ENCODE results near the gene KIF25.
"Not testable (repeated sequence)": the region's sequence is repeated elsewhere in the genome, so short reads cannot be mapped to it uniquely, and the experiment has no call there.

KIF25 gene

GRCh38 chr6:168000198-168001028 is 2.9 kb downstream of the KIF25 start:
- Histone ChIP-seq H3K36me3 (ENCODE audit: control insufficient read depth in 1 of 2, insufficient read depth in 2 of 2, low read length in 2 of 2) (no peaks in the 10 kb centered on the region), H3K4me3 (ENCODE audit: low read depth in 1 of 2, low read length in 2 of 2) (no peak overlapping the region), H3K9me3 (ENCODE audit: control insufficient read depth in 1 of 2, low read length in 2 of 2) (no peaks in the 10 kb centered on the region), H3K27me3 (ENCODE audit: low read depth, low read length) (no peaks in the 10 kb centered on the region), H3K27ac (ENCODE audit: low read length) (no peak overlapping the region), H3K4me1 (ENCODE audit: control insufficient read depth in 1 of 2, insufficient read depth in 2 of 2, low read length in 2 of 2) (no peaks in the 10 kb centered on the region)

GRCh38 chr6:168001029-168001332 is 3.5 kb downstream of the KIF25 start:
- H3K4me3 ChIP-seq (ENCODE audit: low read depth in 1 of 2, low read length in 2 of 2) = no peak overlapping the region
- no peak overlapping the region for H3K27ac ChIP-seq (ENCODE audit: low read length)
- no peaks in the 10 kb centered on the region for H3K4me1 ChIP-seq (ENCODE audit: control insufficient read depth in 1 of 2, insufficient read depth in 2 of 2, low read length in 2 of 2)
- H3K36me3 ChIP-seq (ENCODE audit: control insufficient read depth in 1 of 2, insufficient read depth in 2 of 2, low read length in 2 of 2) = no peaks in the 10 kb centered on the region
- no peaks in the 10 kb centered on the region for H3K9me3 ChIP-seq (ENCODE audit: control insufficient read depth in 1 of 2, low read length in 2 of 2)
- no peaks in the 10 kb centered on the region for H3K27me3 ChIP-seq (ENCODE audit: low read depth, low read length)

- not testable (repeated sequence) for H3K36me3 ChIP-seq (ENCODE audit: control insufficient read depth in 1 of 2, insufficient read depth in 2 of 2, low read length in 2 of 2); H3K27ac ChIP-seq (ENCODE audit: low read length); H3K4me3 ChIP-seq (ENCODE audit: low read depth in 1 of 2, low read length in 2 of 2); H3K4me1 ChIP-seq (ENCODE audit: control insufficient read depth in 1 of 2, insufficient read depth in 2 of 2, low read length in 2 of 2); H3K9me3 ChIP-seq (ENCODE audit: control insufficient read depth in 1 of 2, low read length in 2 of 2); H3K27me3 ChIP-seq (ENCODE audit: low read depth, low read length)
Measured at GRCh38 chr6:168001514-168001913, 4.0 kb downstream of the KIF25 start.

GRCh38 chr6:168002804-168003203 is 5.3 kb downstream of the KIF25 start:
- Histone ChIP-seq H3K9me3 (ENCODE audit: control insufficient read depth in 1 of 2, low read length in 2 of 2) (no peaks in the 10 kb centered on the region), H3K36me3 (ENCODE audit: control insufficient read depth in 1 of 2, insufficient read depth in 2 of 2, low read length in 2 of 2) (no peaks in the 10 kb centered on the region), H3K27ac (ENCODE audit: low read length) (no peak overlapping the region), H3K4me3 (ENCODE audit: low read depth in 1 of 2, low read length in 2 of 2) (no peak overlapping the region), H3K27me3 (ENCODE audit: low read depth, low read length) (no peaks in the 10 kb centered on the region), H3K4me1 (ENCODE audit: control insufficient read depth in 1 of 2, insufficient read depth in 2 of 2, low read length in 2 of 2) (no peaks in the 10 kb centered on the region)

- Histone ChIP-seq H3K4me1 (ENCODE audit: control insufficient read depth in 1 of 2, insufficient read depth in 2 of 2, low read length in 2 of 2) (no peaks in the 10 kb centered on the region), H3K9me3 (ENCODE audit: control insufficient read depth in 1 of 2, low read length in 2 of 2) (no peaks in the 10 kb centered on the region), H3K36me3 (ENCODE audit: control insufficient read depth in 1 of 2, insufficient read depth in 2 of 2, low read length in 2 of 2) (no peaks in the 10 kb centered on the region), H3K4me3 (ENCODE audit: low read depth in 1 of 2, low read length in 2 of 2) (no peak overlapping the region), H3K27ac (ENCODE audit: low read length) (no peak overlapping the region), H3K27me3 (ENCODE audit: low read depth, low read length) (no peaks in the 10 kb centered on the region)
Measured at GRCh38 chr6:168004023-168004422, 6.6 kb downstream of the KIF25 start.

GRCh38 chr6:168004945-168005344 is 7.5 kb downstream of the KIF25 start:
- Histone ChIP-seq H3K27me3 (ENCODE audit: low read depth, low read length) (no peaks in the 10 kb centered on the region), H3K9me3 (ENCODE audit: control insufficient read depth in 1 of 2, low read length in 2 of 2) (no peaks in the 10 kb centered on the region), H3K27ac (ENCODE audit: low read length) (no peak overlapping the region), H3K4me1 (ENCODE audit: control insufficient read depth in 1 of 2, insufficient read depth in 2 of 2, low read length in 2 of 2) (no peaks in the 10 kb centered on the region), H3K4me3 (ENCODE audit: low read depth in 1 of 2, low read length in 2 of 2) (no peak overlapping the region), H3K36me3 (ENCODE audit: control insufficient read depth in 1 of 2, insufficient read depth in 2 of 2, low read length in 2 of 2) (no peaks in the 10 kb centered on the region)

- no peaks in the 10 kb centered on the region for H3K27me3 ChIP-seq (ENCODE audit: low read depth, low read length)
- H3K36me3 ChIP-seq (ENCODE audit: control insufficient read depth in 1 of 2, insufficient read depth in 2 of 2, low read length in 2 of 2) = no peaks in the 10 kb centered on the region
- H3K4me3 ChIP-seq (ENCODE audit: low read depth in 1 of 2, low read length in 2 of 2) = no peak overlapping the region
- no peaks in the 10 kb centered on the region for H3K4me1 ChIP-seq (ENCODE audit: control insufficient read depth in 1 of 2, insufficient read depth in 2 of 2, low read length in 2 of 2)
- H3K27ac ChIP-seq (ENCODE audit: low read length) = no peak overlapping the region
- H3K9me3 ChIP-seq (ENCODE audit: control insufficient read depth in 1 of 2, low read length in 2 of 2) = peaks cover 2% of the 10 kb centered on the region in 2 donors
Measured at GRCh38 chr6:168005796-168006195, 8.3 kb downstream of the KIF25 start.

- Histone ChIP-seq H3K4me3 (ENCODE audit: low read depth in 1 of 2, low read length in 2 of 2) (no peak overlapping the region), H3K27ac (ENCODE audit: low read length) (no peak overlapping the region), H3K27me3 (ENCODE audit: low read depth, low read length) (no peaks in the 10 kb centered on the region), H3K36me3 (ENCODE audit: control insufficient read depth in 1 of 2, insufficient read depth in 2 of 2, low read length in 2 of 2) (no peaks in the 10 kb centered on the region), H3K4me1 (ENCODE audit: control insufficient read depth in 1 of 2, insufficient read depth in 2 of 2, low read length in 2 of 2) (no peaks in the 10 kb centered on the region), H3K9me3 (ENCODE audit: control insufficient read depth in 1 of 2, low read length in 2 of 2) (peaks cover 8 to 14% of the 10 kb centered on the region in 2 donors)
Measured at GRCh38 chr6:168007592-168008338, 10.3 kb downstream of the KIF25 start.

GRCh38 chr6:168009331-168009730 is 11.9 kb downstream of the KIF25 start:
- peaks cover 8 to 14% of the 10 kb centered on the region in 2 donors for H3K9me3 ChIP-seq (ENCODE audit: control insufficient read depth in 1 of 2, low read length in 2 of 2)
- no peak overlapping the region for H3K4me3 ChIP-seq (ENCODE audit: low read depth in 1 of 2, low read length in 2 of 2)
- H3K27me3 ChIP-seq (ENCODE audit: low read depth, low read length) = no peaks in the 10 kb centered on the region
- no peak overlapping the region for H3K27ac ChIP-seq (ENCODE audit: low read length)
- no peaks in the 10 kb centered on the region for H3K4me1 ChIP-seq (ENCODE audit: control insufficient read depth in 1 of 2, insufficient read depth in 2 of 2, low read length in 2 of 2)
- no peaks in the 10 kb centered on the region for H3K36me3 ChIP-seq (ENCODE audit: control insufficient read depth in 1 of 2, insufficient read depth in 2 of 2, low read length in 2 of 2)

GRCh38 chr6:168011291-168011690 is 13.8 kb downstream of the KIF25 start:
- Histone ChIP-seq H3K27me3 (ENCODE audit: low read depth, low read length) (no peaks in the 10 kb centered on the region), H3K4me1 (ENCODE audit: control insufficient read depth in 1 of 2, insufficient read depth in 2 of 2, low read length in 2 of 2) (no peaks in the 10 kb centered on the region), H3K36me3 (ENCODE audit: control insufficient read depth in 1 of 2, insufficient read depth in 2 of 2, low read length in 2 of 2) (no peaks in the 10 kb centered on the region), H3K27ac (ENCODE audit: low read length) (no peak overlapping the region), H3K9me3 (ENCODE audit: control insufficient read depth in 1 of 2, low read length in 2 of 2) (peaks cover 8 to 14% of the 10 kb centered on the region in 2 donors), H3K4me3 (ENCODE audit: low read depth in 1 of 2, low read length in 2 of 2) (no peak overlapping the region)

- Histone ChIP-seq H3K4me3 (ENCODE audit: low read depth in 1 of 2, low read length in 2 of 2) (peak overlapping the region in 1 of 2 donors; percentile 36), H3K4me1 (ENCODE audit: control insufficient read depth in 1 of 2, insufficient read depth in 2 of 2, low read length in 2 of 2) (no peaks in the 10 kb centered on the region), H3K27me3 (ENCODE audit: low read depth, low read length) (no peaks in the 10 kb centered on the region), H3K27ac (ENCODE audit: low read length) (no peak overlapping the region), H3K36me3 (ENCODE audit: control insufficient read depth in 1 of 2, insufficient read depth in 2 of 2, low read length in 2 of 2) (no peaks in the 10 kb centered on the region), H3K9me3 (ENCODE audit: control insufficient read depth in 1 of 2, low read length in 2 of 2) (peaks cover 8 to 14% of the 10 kb centered on the region in 2 donors)
Measured at GRCh38 chr6:168012431-168013249, 15.2 kb downstream of the KIF25 start.
